ENCODE results near the gene GRK2. TPM values are rescaled to one million over a fixed set of nuclear protein-coding genes. Genes with fewer than 3 reads are reported as not detected.

GRK2 gene
- total RNA-seq, 1 donor from 2014 or later: 53.1 TPM

DNA sequence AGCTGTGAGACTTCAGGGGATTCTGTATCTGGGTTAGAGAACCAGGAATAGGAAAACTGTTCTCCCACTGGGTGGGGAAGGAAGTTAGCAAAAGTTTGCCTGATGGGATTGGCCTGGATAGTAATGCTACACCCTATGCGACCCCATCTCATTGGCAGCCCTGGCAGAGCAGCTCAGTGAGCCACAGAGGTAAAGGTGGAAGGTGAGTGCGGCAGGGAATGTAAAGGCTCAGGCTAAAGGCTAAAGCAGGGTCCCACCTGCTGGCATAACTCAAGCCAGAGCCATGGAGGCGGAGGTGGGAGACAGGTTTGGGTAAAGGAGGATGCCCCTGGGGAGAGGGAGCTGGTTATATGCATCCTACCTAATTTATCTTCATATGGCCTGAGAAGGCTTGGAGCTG is 55.8 kb downstream of the GRK2 start:
- H3K27ac Mint-ChIP-seq: no peak overlapping the region
- H3K27me3 Mint-ChIP-seq: peaks cover 3% of the 10 kb centered on the region
- H3K4me1 Mint-ChIP-seq (ENCODE audit: unreplicated experiment): peaks cover 5% of the 10 kb centered on the region
- TF ChIP-seq, protein P1, sequence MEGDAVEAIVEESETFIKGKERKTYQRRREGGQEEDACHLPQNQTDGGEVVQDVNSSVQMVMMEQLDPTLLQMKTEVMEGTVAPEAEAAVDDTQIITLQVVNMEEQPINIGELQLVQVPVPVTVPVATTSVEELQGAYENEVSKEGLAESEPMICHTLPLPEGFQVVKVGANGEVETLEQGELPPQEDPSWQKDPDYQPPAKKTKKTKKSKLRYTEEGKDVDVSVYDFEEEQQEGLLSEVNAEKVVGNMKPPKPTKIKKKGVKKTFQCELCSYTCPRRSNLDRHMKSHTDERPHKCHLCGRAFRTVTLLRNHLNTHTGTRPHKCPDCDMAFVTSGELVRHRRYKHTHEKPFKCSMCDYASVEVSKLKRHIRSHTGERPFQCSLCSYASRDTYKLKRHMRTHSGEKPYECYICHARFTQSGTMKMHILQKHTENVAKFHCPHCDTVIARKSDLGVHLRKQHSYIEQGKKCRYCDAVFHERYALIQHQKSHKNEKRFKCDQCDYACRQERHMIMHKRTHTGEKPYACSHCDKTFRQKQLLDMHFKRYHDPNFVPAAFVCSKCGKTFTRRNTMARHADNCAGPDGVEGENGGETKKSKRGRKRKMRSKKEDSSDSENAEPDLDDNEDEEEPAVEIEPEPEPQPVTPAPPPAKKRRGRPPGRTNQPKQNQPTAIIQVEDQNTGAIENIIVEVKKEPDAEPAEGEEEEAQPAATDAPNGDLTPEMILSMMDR (conservative IDR thresholded peaks at IDR 0.05): no peak
- H3K36me3 Mint-ChIP-seq: peaks cover 3% of the 10 kb centered on the region
- H3K4me3 Mint-ChIP-seq: no peak overlapping the region
- H3K9me3 Mint-ChIP-seq: no peaks in the 10 kb centered on the region
- DNase-seq (ENCODE audit: extremely low spot score, unreplicated experiment): no peak

DNA sequence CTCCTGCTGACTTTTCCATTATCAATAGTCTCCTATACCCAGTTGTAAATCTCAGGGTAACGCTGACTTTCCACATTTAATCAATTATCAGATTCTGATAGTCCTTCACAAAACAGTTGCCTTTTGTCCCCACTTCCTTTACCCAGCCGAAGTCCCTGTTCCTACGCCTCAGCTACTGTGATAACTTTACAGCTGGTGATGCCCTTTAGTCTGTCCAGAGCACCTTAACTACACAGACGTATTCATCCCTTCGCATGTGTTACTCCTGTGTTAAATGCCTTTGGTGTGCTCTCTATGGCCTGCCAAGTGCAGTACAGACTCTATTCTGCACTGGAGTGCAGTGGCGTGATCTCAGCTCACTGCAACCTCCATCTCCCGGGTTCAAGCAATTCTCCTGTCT is 57.3 kb downstream of the GRK2 start:
- no peak overlapping the region for H3K4me3 Mint-ChIP-seq
- H3K9me3 Mint-ChIP-seq: no peaks in the 10 kb centered on the region
- peaks cover 2% of the 10 kb centered on the region for H3K27me3 Mint-ChIP-seq
- TF ChIP-seq, protein P1 (conservative IDR thresholded peaks at IDR 0.05): no peak
- no peak overlapping the region for H3K27ac Mint-ChIP-seq
- peaks cover 4% of the 10 kb centered on the region for H3K36me3 Mint-ChIP-seq
- no peak for DNase-seq (ENCODE audit: extremely low spot score, unreplicated experiment)
- H3K4me1 Mint-ChIP-seq (ENCODE audit: unreplicated experiment): peaks cover 2% of the 10 kb centered on the region

DNA sequence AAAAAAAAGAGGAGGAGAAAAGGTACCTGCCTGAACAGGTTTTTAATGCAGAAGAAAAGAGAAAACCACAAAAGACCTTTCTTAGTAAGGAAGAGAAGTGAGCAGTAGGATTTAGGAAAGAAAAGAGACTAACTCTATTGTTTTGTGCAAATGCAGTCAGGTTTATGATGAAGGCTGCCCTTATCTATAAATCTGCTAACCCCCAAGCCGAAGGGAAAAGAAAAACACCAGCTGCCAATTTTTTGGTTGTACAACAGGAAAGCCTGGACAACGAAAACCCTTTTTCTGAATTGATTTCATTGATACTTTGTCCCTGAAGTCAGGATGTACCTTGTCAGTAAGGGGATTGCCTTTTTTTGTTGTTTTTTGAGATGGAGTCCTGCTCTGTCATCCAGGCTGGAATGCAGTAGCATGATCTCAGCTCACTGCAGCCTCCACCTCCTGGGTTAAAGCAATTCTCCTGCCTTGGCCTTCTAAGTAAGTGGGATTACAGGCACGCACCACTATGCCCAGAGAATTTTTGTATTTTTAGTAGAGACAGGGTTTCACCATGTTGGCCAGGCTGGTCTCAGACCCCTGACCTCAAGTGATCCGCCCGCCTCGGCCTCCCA is 65.9 kb downstream of the GRK2 start:
- no peaks in the 10 kb centered on the region for H3K4me1 Mint-ChIP-seq (ENCODE audit: unreplicated experiment)
- H3K27ac Mint-ChIP-seq: peak overlapping the region; percentile 46
- H3K4me3 Mint-ChIP-seq: no peak overlapping the region
- no peak for DNase-seq (ENCODE audit: extremely low spot score, unreplicated experiment)
- TF ChIP-seq, protein P1 (conservative IDR thresholded peaks at IDR 0.05): no peak
- peaks cover 9% of the 10 kb centered on the region for H3K36me3 Mint-ChIP-seq
- no peaks in the 10 kb centered on the region for H3K9me3 Mint-ChIP-seq
- H3K27me3 Mint-ChIP-seq: no peaks in the 10 kb centered on the region

Other genes with a start within 250 kb of the GRK2 start
- 0.24 and 0.55 TPM in 2 replicates for gene SYT12, start 243.3 kb upstream of the GRK2 start, total RNA-seq (ENCODE audit: low replicate concordance)
- gene RHOD, start 209.6 kb upstream of the GRK2 start, total RNA-seq (ENCODE audit: low replicate concordance): 21.2 and 95.6 TPM in 2 replicates
- gene KDM2A, start 147.2 kb upstream of the GRK2 start, total RNA-seq (ENCODE audit: low replicate concordance): 97.5 and 169 TPM in 2 replicates
- gene ANKRD13D, start 22.8 kb downstream of the GRK2 start, total RNA-seq (ENCODE audit: low replicate concordance): 70.5 and 80.9 TPM in 2 replicates
- 32.0 and 40.9 TPM in 2 replicates for gene SSH3, start 37.1 kb downstream of the GRK2 start, total RNA-seq (ENCODE audit: low replicate concordance)
- gene POLD4, start 87.1 kb downstream of the GRK2 start, total RNA-seq (ENCODE audit: low replicate concordance): 15.0 and 29.4 TPM in 2 replicates
- gene CLCF1, start 107.1 kb downstream of the GRK2 start, total RNA-seq (ENCODE audit: low replicate concordance): 3.2 and 6.7 TPM in 2 replicates
- gene RAD9A, start 125.5 kb downstream of the GRK2 start, total RNA-seq (ENCODE audit: low replicate concordance): 29.5 and 41.2 TPM in 2 replicates
- gene PPP1CA, start 135.4 kb downstream of the GRK2 start, total RNA-seq (ENCODE audit: low replicate concordance): 137 TPM in 2 replicates
- 0.87 TPM in 1 of 2 replicates, not detected in the other for gene TBC1D10C, start 137.6 kb downstream of the GRK2 start, total RNA-seq (ENCODE audit: low replicate concordance)
- 0.31 and 1.5 TPM in 2 replicates for gene CARNS1, start 149.2 kb downstream of the GRK2 start, total RNA-seq (ENCODE audit: low replicate concordance)
- 55.5 and 57.0 TPM in 2 replicates for gene RPS6KB2, start 162.0 kb downstream of the GRK2 start, total RNA-seq (ENCODE audit: low replicate concordance)
- 1.1 and 2.0 TPM in 2 replicates for gene PTPRCAP, start 171.2 kb downstream of the GRK2 start, total RNA-seq (ENCODE audit: low replicate concordance)
- gene CORO1B, start 177.0 kb downstream of the GRK2 start, total RNA-seq (ENCODE audit: low replicate concordance): 77.4 and 90.2 TPM in 2 replicates
- not detected in 2 replicates for gene GPR152, start 186.3 kb downstream of the GRK2 start, total RNA-seq (ENCODE audit: low replicate concordance)
- gene CABP4, start 188.9 kb downstream of the GRK2 start, total RNA-seq (ENCODE audit: low replicate concordance): not detected in 2 replicates
- gene TMEM134, start 202.8 kb downstream of the GRK2 start, total RNA-seq (ENCODE audit: low replicate concordance): 41.7 and 46.6 TPM in 2 replicates
- 32.4 and 47.6 TPM in 2 replicates for gene AIP, start 216.6 kb downstream of the GRK2 start, total RNA-seq (ENCODE audit: low replicate concordance)
- gene PITPNM1, start 238.9 kb downstream of the GRK2 start, total RNA-seq (ENCODE audit: low replicate concordance): 50.4 and 51.7 TPM in 2 replicates
- gene CDK2AP2, start 241.7 kb downstream of the GRK2 start, total RNA-seq (ENCODE audit: low replicate concordance): 34.9 and 37.5 TPM in 2 replicates